B cell (primary cell): ENCODE results near the gene GAPVD1. TPM values are rescaled to one million over a fixed set of nuclear protein-coding genes. Genes with fewer than 3 reads are reported as not detected.

Experiments used
- ATAC-seq: fragments of 200-7000 bp; cut with Tn5 transposase; one replicate; pipeline ENCODE4 v1.10.0; 2021; ENCODE audit warnings: low read depth, mild to moderate bottlenecking, moderate number of reproducible peaks, moderate library complexity
- CTCF ChIA-PET: fragments of 350-600 bp; sonication (Branson Sonifier 250); formaldehyde crosslinking; loops from one replicate; lab custom pipeline; 2021; ENCODE audit warnings: antibody characterized with exemption, inconsistent platforms; lab: Charles Lee
- POLR2A ChIA-PET: fragments of 350-600 bp; sonication (Branson Sonifier 250); formaldehyde crosslinking; loops from one replicate; lab custom pipeline; 2021; ENCODE audit warnings: antibody characterized with exemption; lab: Charles Lee
- DNase-seq: peaks from one replicate; pipeline ENCODE4 v3.0.0; 2013
- H2AFZ ChIP-seq: 2 replicates; pipeline ENCODE4 v1.6.1; 2012; ENCODE audit warnings: mild to moderate bottlenecking, low read depth, low read length; ENCODE audit not compliant: insufficient read depth, poor library complexity, severe bottlenecking
- H3K27ac ChIP-seq, 2 donors: 1 replicate in 1 of 2; 2 replicates in 1 of 2; pipeline ENCODE4 v1.5.1; 2012 to 2013; ENCODE audit warnings: low read length in 2 of 2, mild to moderate bottlenecking in 2 of 2, moderate library complexity in 1 of 2
- H3K27me3 ChIP-seq, 4 experiments: fragments of 200-600 bp in 1 of 4; sonication (generic) in 1 of 4; replicated peaks in 1 of 4; 1 replicate in 2 of 4; 2 replicates in 2 of 4; pipeline versions ENCODE4 v1.6.1 to v1.7.0; 2013 to 2016; ENCODE audit warnings: low read length in 3 of 4, mild to moderate bottlenecking in 2 of 4, mixed read lengths in 1 of 4, moderate library complexity in 1 of 4; ENCODE audit not compliant: insufficient read depth in 4 of 4, control insufficient read depth in 3 of 4; ENCODE audit errors: control extremely low read depth in 1 of 4
- H3K36me3 ChIP-seq, 2 experiments: replicated peaks in 1 of 2; 1 replicate in 1 of 2; 2 replicates in 1 of 2; pipeline versions ENCODE4 v1.6.1 to v1.7.1; 2013; ENCODE audit warnings: low read length in 1 of 2; ENCODE audit not compliant: insufficient read depth in 2 of 2, control insufficient read depth in 1 of 2; ENCODE audit errors: control extremely low read depth in 1 of 2, extremely low read depth in 1 of 2
- H3K4me1 ChIP-seq, 2 donors: fragments of 200-600 bp in 1 of 2; sonication (generic) in 1 of 2; 1 replicate in 1 of 2; 2 replicates in 1 of 2; pipeline versions ENCODE4 v1.5.1 to v1.6.1; 2013 to 2017; ENCODE audit warnings: low read length in 2 of 2; ENCODE audit not compliant: control insufficient read depth in 2 of 2, insufficient read depth in 2 of 2
- H3K4me2 ChIP-seq: replicated peaks from 2 replicates; pipeline ENCODE3; 2012; ENCODE audit warnings: mild to moderate bottlenecking, low read depth, low read length; ENCODE audit not compliant: poor library complexity, severe bottlenecking
- H3K4me3 ChIP-seq, 5 experiments: fragments of 200-600 bp in 1 of 5; sonication (generic) in 1 of 5; 1 replicate in 3 of 5; 2 replicates in 2 of 5; pipeline versions ENCODE4 v1.5.1 to v1.7.0; 2011 to 2016; ENCODE audit warnings: low read length in 4 of 5, mild to moderate bottlenecking in 4 of 5, low read depth in 2 of 5, control low read depth in 1 of 5, moderate library complexity in 1 of 5; ENCODE audit not compliant: insufficient read depth in 1 of 5; ENCODE audit errors: control extremely low read depth in 1 of 5, extremely low read depth in 1 of 5
- H3K79me2 ChIP-seq: fragments of 200-600 bp; sonication (generic); one replicate; pipeline ENCODE4 v1.6.0; 2016; ENCODE audit warnings: low read length; ENCODE audit not compliant: control insufficient read depth, insufficient read depth
- H3K9ac ChIP-seq: fragments of 200-600 bp; sonication (generic); 2 replicates; pipeline ENCODE4 v1.6.1; 2017; ENCODE audit warnings: mild to moderate bottlenecking, low read length, moderate library complexity
- H3K9me3 ChIP-seq, 3 donors: one replicate each; pipeline versions ENCODE4 v1.6.1 to v1.7.1; 2013; ENCODE audit warnings: low read length in 2 of 3; ENCODE audit not compliant: control insufficient read depth in 2 of 3, insufficient read depth in 1 of 3; ENCODE audit errors: control extremely low read depth in 1 of 3
- H4K20me1 ChIP-seq: 2 replicates; pipeline ENCODE4 v1.6.0; 2012; ENCODE audit warnings: mild to moderate bottlenecking, low read length; ENCODE audit not compliant: insufficient read depth, control insufficient read depth, poor library complexity, severe bottlenecking
- H3K27ac Mint-ChIP-seq: one replicate; pipeline ENCODE4 v1.8.0; 2021; ENCODE audit warnings: mixed read lengths
- H3K27me3 Mint-ChIP-seq: one replicate; pipeline ENCODE4 v1.8.0; 2021; ENCODE audit warnings: mixed read lengths
- H3K4me1 Mint-ChIP-seq: one replicate; pipeline ENCODE4 v1.8.0; 2021; ENCODE audit warnings: mixed read lengths
- H3K4me3 Mint-ChIP-seq: one replicate; pipeline ENCODE4 v1.8.0; 2021; ENCODE audit warnings: mixed read lengths
- H3K9me3 Mint-ChIP-seq: one replicate; pipeline ENCODE4 v1.8.0; 2022; ENCODE audit warnings: mixed read lengths; ENCODE audit not compliant: insufficient read depth
- CTCF ChIP-seq: fragments of 200-600 bp; IDR thresholded peaks from one replicate; pipeline ENCODE4 v1.8.0; 2022; ENCODE audit warnings: antibody characterized with exemption, mild to moderate bottlenecking
- EZH2 ChIP-seq: IDR thresholded peaks from 2 replicates; pipeline ENCODE4 v1.6.1; 2012; ENCODE audit warnings: borderline replicate concordance, low read depth, mild to moderate bottlenecking, moderate library complexity, low read length; ENCODE audit not compliant: insufficient read depth, poor library complexity, severe bottlenecking
- WGBS: methylation state at CpG from one replicate; pipeline ENCODE4 v1.1.5; 2013; ENCODE audit warnings: missing lambda C conversion rate; ENCODE audit not compliant: insufficient coverage; 5-methylcytosine and 5-hydroxymethylcytosine counted together
- intact Hi-C: fragments of 100-400 bp; cut with micrococcal nuclease; formaldehyde crosslinking; loops from one replicate; pipeline ENCODE4 v1.10.0; 2022
- polyA plus RNA-seq: library from polyadenylated mRNA; depleted of rRNA; stranded (reverse); fragments of >200 nt; gene quantifications from 2 replicates; pipeline ENCODE4 v1.2.3, GENCODE V29; 2012
- total RNA-seq, 2 donors: library from RNA; stranded (reverse); fragments of 120-200 nt in 1 of 2; gene quantifications; 1 replicate in 1 of 2; 2 replicates in 1 of 2; pipeline versions ENCODE4 v1.2.3 to v1.2.4, GENCODE V29; 2013 to 2022

Gene GAPVD1
- total and polyA plus RNA-seq, 2 donors (not counting 1 experiment from before 2014, with no cell fraction given), result 11.8 to 61.2 TPM

GRCh38 chr9:125355601-125356000, 94.0 kb downstream of the GAPVD1 start:
- 99% methylated on average over 10 of the region's 11 CpGs for WGBS
- Mint-ChIP-seq H3K4me3 (no peak overlapping the region), H3K9me3 (no peaks in the 10 kb centered on the region), H3K4me1 (no peaks in the 10 kb centered on the region), H3K27ac (no peak overlapping the region), H3K27me3 (no peaks in the 10 kb centered on the region)
- no peak overlapping the region for H3K27ac ChIP-seq
- TF ChIP-seq CTCF (no peak), EZH2 (no peak)
- H3K79me2 ChIP-seq, result no peaks in the 10 kb centered on the region
- ChIA-PET CTCF (interaction anchor here (1.0 kb wide), 1 partner anchor 14 kb away, joined by 3 read pairs; no protein-coding TSS in a partner anchor), POLR2A (no interaction called here)
- H3K9ac ChIP-seq, result no peak overlapping the region
- H3K4me3 ChIP-seq, result no peak overlapping the region
- no peaks in the 10 kb centered on the region for H3K27me3 ChIP-seq
- peaks cover 3 to 74% of the 10 kb centered on the region in 2 experiments for H3K36me3 ChIP-seq
- no peaks in the 10 kb centered on the region for H4K20me1 ChIP-seq
- H2AFZ ChIP-seq, result no peak overlapping the region
- no peak overlapping the region for H3K4me2 ChIP-seq
- ATAC-seq (no peak), DNase-seq (no peak)
- intact Hi-C loops, result no loop called here
- peaks cover 0 to 2% (median 0%) of the 10 kb centered on the region in 3 donors for H3K9me3 ChIP-seq
- H3K4me1 ChIP-seq, result no peaks in the 10 kb centered on the region

GRCh38 chr9:125356032-125356431, 94.4 kb downstream of the GAPVD1 start:
- no peak overlapping the region for H3K4me2 ChIP-seq
- Mint-ChIP-seq H3K4me1 (no peaks in the 10 kb centered on the region), H3K27ac (no peak overlapping the region), H3K9me3 (no peaks in the 10 kb centered on the region), H3K4me3 (no peak overlapping the region), H3K27me3 (no peaks in the 10 kb centered on the region)
- H3K4me3 ChIP-seq, result no peak overlapping the region
- peaks cover 0 to 74% of the 10 kb centered on the region in 2 experiments for H3K36me3 ChIP-seq
- DNase-seq, result no peak
- ChIA-PET POLR2A (interaction anchor here (0.6 kb wide), 1 partner anchor 216 kb away, joined by 3 read pairs; no protein-coding TSS in a partner anchor), CTCF (interaction anchor here (1.0 kb wide), 1 partner anchor 14 kb away, joined by 3 read pairs; no protein-coding TSS in a partner anchor)
- H3K79me2 ChIP-seq, result no peaks in the 10 kb centered on the region
- H2AFZ ChIP-seq, result no peak overlapping the region
- H3K9ac ChIP-seq, result no peak overlapping the region
- TF ChIP-seq EZH2, result no peak
- H3K27ac ChIP-seq, result no peak overlapping the region
- no peak for ATAC-seq
- no peaks in the 10 kb centered on the region for H3K27me3 ChIP-seq
- no peaks in the 10 kb centered on the region for H3K9me3 ChIP-seq
- no peaks in the 10 kb centered on the region for H4K20me1 ChIP-seq
- no peaks in the 10 kb centered on the region for H3K4me1 ChIP-seq
- 94% methylated on average over 3 of the region's 3 CpGs for WGBS
- intact Hi-C loops, result no loop called here
